K562 (cell line): Measurements from ENCODE around the gene NMT1. TPM values are rescaled to one million over a fixed set of nuclear protein-coding genes. Genes with fewer than 3 reads are reported as not detected.

ENCODE experiments used
- ATF1 ChIP-seq, 2 experiments: fragments of 450-650 bp in 1 of 2; IDR thresholded peaks; 2 replicates each; pipeline ENCODE4 v1.6.1; 2016; ENCODE audit warnings: missing compliant biosample characterization in 1 of 2, missing genetic modification characterization in 1 of 2
- CAMTA2 ChIP-seq: fragments of 250-450 bp; sonication (Bioruptor Pico); conservative IDR thresholded peaks from 2 replicates; pipeline ENCODE4 v1.5.1; 2022
- CREB1 ChIP-seq, 2 experiments: sonication (generic) in 1 of 2; formaldehyde crosslinking in 1 of 2; IDR thresholded peaks; 2 replicates each; pipeline versions ENCODE4 v1.6.1 to v1.8.0; 2012 to 2022; ENCODE audit warnings: inconsistent platforms in 1 of 2, mild to moderate bottlenecking in 1 of 2, missing genetic modification reagents in 1 of 2, moderate library complexity in 1 of 2
- FOXJ2 ChIP-seq: fragments of 200-800 bp; sonication (Bioruptor generic); IDR thresholded peaks from 2 replicates; pipeline ENCODE4 v1.6.1; 2016; ENCODE audit warnings: missing genetic modification characterization, missing compliant biosample characterization
- GATAD2A ChIP-seq: fragments of 450-650 bp; IDR thresholded peaks from 2 replicates; pipeline ENCODE4 v1.6.1; 2017
- MYC ChIP-seq, 2 experiments: fragments of 250-450 bp in 1 of 2; sonication (Bioruptor Pico) in 1 of 2; IDR thresholded peaks; 2 replicates each; pipeline versions ENCODE4 v1.5.1 to v1.6.1; 2012 to 2021; ENCODE audit warnings: low read depth in 2 of 2, borderline replicate concordance in 1 of 2, improper control_type of control experiment in 1 of 2, low read length in 1 of 2, mild to moderate bottlenecking in 1 of 2, moderate library complexity in 1 of 2
- NCOA6 ChIP-seq: fragments of 450-650 bp; IDR thresholded peaks from 2 replicates; pipeline ENCODE4 v1.6.1; 2017; ENCODE audit warnings: mild to moderate bottlenecking
- OTX1 ChIP-seq: fragments of 450-650 bp; formaldehyde crosslinking; IDR thresholded peaks from 2 replicates; pipeline ENCODE4 v1.4.0; 2022; ENCODE audit warnings: mild to moderate bottlenecking
- POLR2G ChIP-seq: fragments of 200-400 bp; formaldehyde crosslinking; IDR thresholded peaks from 2 replicates; pipeline ENCODE4 v1.6.1; 2017; ENCODE audit warnings: low read depth, mild to moderate bottlenecking, antibody characterized with exemption, low read length, moderate library complexity
- RBM17 ChIP-seq: fragments of 200-400 bp; formaldehyde crosslinking; IDR thresholded peaks from 2 replicates; pipeline ENCODE4 v1.6.1; 2017; ENCODE audit warnings: low read depth, mild to moderate bottlenecking, low read length, borderline replicate concordance
- SIRT6 ChIP-seq: IDR thresholded peaks from one replicate; pipeline ENCODE4 v1.6.1; 2012; ENCODE audit warnings: low read depth, mild to moderate bottlenecking, control low read depth, inconsistent platforms, low read length, moderate library complexity
- SMAD3 ChIP-seq: fragments of 450-650 bp; formaldehyde crosslinking; conservative IDR thresholded peaks from 2 replicates; pipeline ENCODE4 v1.4.0; 2020; ENCODE audit warnings: mild to moderate bottlenecking
- ZNF175 ChIP-seq: fragments of 200-800 bp; sonication (Bioruptor generic); IDR thresholded peaks from 2 replicates; pipeline ENCODE4 v1.6.1; 2016; ENCODE audit warnings: low read depth, mild to moderate bottlenecking, missing genetic modification characterization, missing compliant biosample characterization
- ZSCAN29 ChIP-seq: fragments of 450-650 bp; IDR thresholded peaks from 2 replicates; pipeline ENCODE4 v1.6.1; 2017
- polyA plus RNA-seq, 8 experiments: library from polyadenylated mRNA; depleted of rRNA in 4 of 8; stranded (reverse) in 5 of 8; unstranded in 3 of 8; fragments of >200 nt; fragmentation: Nextera tagmentation in 2 of 8; fragmentation: Illumina TruSeq in 1 of 8; extraction: Ambion mirVana in 2 of 8; extraction: Trizol in 1 of 8; gene quantifications; 2 replicates each; pipeline versions ENCODE4 v1.2.1 to v1.2.3, GENCODE V29; 2011 to 2014; ENCODE audit warnings: inconsistent platforms in 1 of 8, missing spikeins in 1 of 8
- total RNA-seq, 7 experiments: library from RNA; depleted of rRNA in 6 of 7; stranded (reverse); fragments of >200 nt in 6 of 7; fragmentation: Illumina TruSeq in 2 of 7; extraction: Trizol in 2 of 7; gene quantifications; 2 replicates each; pipeline versions ENCODE4 v1.2.1 to v1.2.3, GENCODE V29; 2011 to 2021; ENCODE audit warnings: low replicate concordance in 1 of 7
- TF ChIP-seq, protein P1 (sequence below), 2 experiments: fragments of 450-650 bp in 1 of 2; sonication (generic) in 1 of 2; formaldehyde crosslinking; conservative IDR thresholded peaks; 2 replicates each; pipeline versions ENCODE4 v1.4.0 to v1.8.1; 2020 to 2022; ENCODE audit warnings: mild to moderate bottlenecking in 1 of 2, missing genetic modification reagents in 1 of 2
- TF ChIP-seq, protein P2 (sequence below): fragments of 200-800 bp; sonication (Bioruptor generic); IDR thresholded peaks from 2 replicates; pipeline ENCODE4 v1.6.1; 2017; ENCODE audit warnings: missing genetic modification characterization, missing compliant biosample characterization
- TF ChIP-seq, protein P3 (sequence below), 2 experiments: fragments of 450-650 bp; IDR thresholded peaks; 2 replicates each; pipeline ENCODE4 v1.6.1; 2016
- TF ChIP-seq, protein P4 (sequence below): fragments of 450-650 bp; IDR thresholded peaks from 2 replicates; pipeline ENCODE4 v1.6.1; 2014; ENCODE audit warnings: low read depth, mild to moderate bottlenecking, moderate library complexity, borderline replicate concordance

NMT1 gene
- total and polyA plus RNA-seq, 9 of the 15 experiments (the other 6 are each of a cell fraction or from before 2014, with no cell fraction given): 86.7 to 569 (median 213) TPM

DNA sequence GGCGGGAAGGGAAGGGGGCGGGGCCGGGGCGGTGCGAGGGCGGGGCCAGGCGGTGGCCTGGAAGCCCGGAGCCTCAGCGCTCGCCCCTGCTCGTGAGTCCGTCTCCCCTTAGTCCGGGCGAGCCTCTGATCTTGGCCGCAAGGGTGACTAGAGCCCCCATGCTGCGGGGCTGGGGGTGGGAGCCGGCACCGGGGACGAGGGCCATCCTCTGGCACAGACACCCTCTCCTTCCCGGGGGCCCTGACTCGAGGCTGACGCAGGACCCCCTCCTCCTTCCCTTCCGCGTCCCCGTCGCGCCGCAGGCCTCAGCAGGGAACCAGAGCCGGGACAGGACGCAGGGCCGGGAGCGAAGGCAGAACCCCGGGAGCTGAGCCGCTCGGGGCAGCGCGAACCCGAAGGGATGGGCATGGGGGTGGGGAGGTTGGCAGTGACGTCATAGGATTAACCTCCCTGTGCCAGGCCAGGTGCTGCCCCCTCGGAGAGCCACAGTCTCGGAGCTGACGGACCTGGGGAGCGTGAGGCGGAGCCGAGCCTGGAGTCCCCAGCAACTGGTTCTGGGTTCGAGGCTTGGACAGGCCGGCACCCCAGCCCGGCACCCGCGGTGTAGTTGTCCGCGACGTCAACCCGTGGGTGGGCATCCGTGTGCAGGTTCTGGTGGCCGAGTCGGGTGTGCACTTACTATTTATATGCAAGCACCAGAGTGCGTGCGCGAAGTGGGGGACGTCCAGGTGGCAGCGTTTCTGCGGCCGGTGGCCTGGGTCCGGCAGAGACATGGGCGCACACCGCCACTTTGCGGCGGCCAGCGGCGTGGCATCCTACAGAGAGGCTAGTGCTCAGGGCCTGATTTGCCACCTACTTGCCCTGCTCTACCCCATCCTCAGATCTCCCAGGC lies 71.7 kb downstream of the NMT1 start (continued):
- TF ChIP-seq MYC (IDR thresholded peaks at IDR 0.05; ENCODE audit: low read depth, low read length) (peak; percentile 24; the same call in 1 of the 2 replicates), MYC (CRISPR knock-in tag; IDR thresholded peaks at IDR 0.05; ENCODE audit: borderline replicate concordance, low read depth) (peak; percentile 66), SIRT6 (no peak), POLR2G (peak; percentile 70; the same call in 1 of the 2 replicates), ZSCAN29 (no peak), NCOA6 (no peak), CREB1 (IDR thresholded peaks at IDR 0.05) (peak; percentile 12; the same call in 1 of the 2 replicates), CREB1 (CRISPR knock-in tag; IDR thresholded peaks at IDR 0.05) (peak; percentile 79), FOXJ2 (no peak), CAMTA2 (CRISPR knock-in tag) (no peak), ATF1 (CRISPR knock-in tag; IDR thresholded peaks at IDR 0.05) (peak; percentile 23; the same call in 1 of the 2 replicates), ATF1 (tag; IDR thresholded peaks at IDR 0.05) (peak; percentile 95), RBM17 (no peak), ZNF175 (CRISPR knock-in tag) (no peak), GATAD2A (peak; percentile 78; the same call in 1 of the 2 replicates), SMAD3 (CRISPR knock-in tag) (no peak), OTX1 (CRISPR knock-in tag) (no peak)
- TF ChIP-seq, protein P1, sequence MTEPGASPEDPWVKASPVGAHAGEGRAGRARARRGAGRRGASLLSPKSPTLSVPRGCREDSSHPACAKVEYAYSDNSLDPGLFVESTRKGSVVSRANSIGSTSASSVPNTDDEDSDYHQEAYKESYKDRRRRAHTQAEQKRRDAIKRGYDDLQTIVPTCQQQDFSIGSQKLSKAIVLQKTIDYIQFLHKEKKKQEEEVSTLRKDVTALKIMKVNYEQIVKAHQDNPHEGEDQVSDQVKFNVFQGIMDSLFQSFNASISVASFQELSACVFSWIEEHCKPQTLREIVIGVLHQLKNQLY (CRISPR knock-in tag; conservative IDR thresholded peaks at IDR 0.05): no peak
- TF ChIP-seq, protein P2, sequence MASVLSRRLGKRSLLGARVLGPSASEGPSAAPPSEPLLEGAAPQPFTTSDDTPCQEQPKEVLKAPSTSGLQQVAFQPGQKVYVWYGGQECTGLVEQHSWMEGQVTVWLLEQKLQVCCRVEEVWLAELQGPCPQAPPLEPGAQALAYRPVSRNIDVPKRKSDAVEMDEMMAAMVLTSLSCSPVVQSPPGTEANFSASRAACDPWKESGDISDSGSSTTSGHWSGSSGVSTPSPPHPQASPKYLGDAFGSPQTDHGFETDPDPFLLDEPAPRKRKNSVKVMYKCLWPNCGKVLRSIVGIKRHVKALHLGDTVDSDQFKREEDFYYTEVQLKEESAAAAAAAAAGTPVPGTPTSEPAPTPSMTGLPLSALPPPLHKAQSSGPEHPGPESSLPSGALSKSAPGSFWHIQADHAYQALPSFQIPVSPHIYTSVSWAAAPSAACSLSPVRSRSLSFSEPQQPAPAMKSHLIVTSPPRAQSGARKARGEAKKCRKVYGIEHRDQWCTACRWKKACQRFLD (CRISPR knock-in tag): no peak
- TF ChIP-seq, protein P3, sequence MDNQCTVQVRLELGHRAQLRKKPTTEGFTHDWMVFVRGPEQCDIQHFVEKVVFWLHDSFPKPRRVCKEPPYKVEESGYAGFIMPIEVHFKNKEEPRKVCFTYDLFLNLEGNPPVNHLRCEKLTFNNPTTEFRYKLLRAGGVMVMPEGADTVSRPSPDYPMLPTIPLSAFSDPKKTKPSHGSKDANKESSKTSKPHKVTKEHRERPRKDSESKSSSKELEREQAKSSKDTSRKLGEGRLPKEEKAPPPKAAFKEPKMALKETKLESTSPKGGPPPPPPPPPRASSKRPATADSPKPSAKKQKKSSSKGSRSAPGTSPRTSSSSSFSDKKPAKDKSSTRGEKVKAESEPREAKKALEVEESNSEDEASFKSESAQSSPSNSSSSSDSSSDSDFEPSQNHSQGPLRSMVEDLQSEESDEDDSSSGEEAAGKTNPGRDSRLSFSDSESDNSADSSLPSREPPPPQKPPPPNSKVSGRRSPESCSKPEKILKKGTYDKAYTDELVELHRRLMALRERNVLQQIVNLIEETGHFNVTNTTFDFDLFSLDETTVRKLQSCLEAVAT (IDR thresholded peaks at IDR 0.05): peak in 1 of 2 experiments; percentile 22; a peak in 1 of 4 replicates
- TF ChIP-seq, protein P4, sequence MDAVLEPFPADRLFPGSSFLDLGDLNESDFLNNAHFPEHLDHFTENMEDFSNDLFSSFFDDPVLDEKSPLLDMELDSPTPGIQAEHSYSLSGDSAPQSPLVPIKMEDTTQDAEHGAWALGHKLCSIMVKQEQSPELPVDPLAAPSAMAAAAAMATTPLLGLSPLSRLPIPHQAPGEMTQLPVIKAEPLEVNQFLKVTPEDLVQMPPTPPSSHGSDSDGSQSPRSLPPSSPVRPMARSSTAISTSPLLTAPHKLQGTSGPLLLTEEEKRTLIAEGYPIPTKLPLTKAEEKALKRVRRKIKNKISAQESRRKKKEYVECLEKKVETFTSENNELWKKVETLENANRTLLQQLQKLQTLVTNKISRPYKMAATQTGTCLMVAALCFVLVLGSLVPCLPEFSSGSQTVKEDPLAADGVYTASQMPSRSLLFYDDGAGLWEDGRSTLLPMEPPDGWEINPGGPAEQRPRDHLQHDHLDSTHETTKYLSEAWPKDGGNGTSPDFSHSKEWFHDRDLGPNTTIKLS: peak; percentile 34; the same call in 1 of the 2 replicates
